GM12865 (cell line): Measurements from ENCODE around the gene KCNJ12.
"Not testable (repeated sequence)": the region's sequence is repeated elsewhere in the genome, so short reads cannot be mapped to it uniquely, and the experiment has no call there.

Experiments
- DNase-seq: peaks from one replicate; pipeline ENCODE4 v3.0.0; 2010; ENCODE audit warnings: low read depth
- H3K4me3 ChIP-seq: 2 replicates; pipeline ENCODE4 v1.5.1; 2011; ENCODE audit warnings: mild to moderate bottlenecking, low read depth, low read length, control low read depth
- TF ChIP-seq, protein P1 (sequence below): IDR thresholded peaks from 2 replicates; pipeline ENCODE4 v1.5.1; 2011; ENCODE audit warnings: low read length, control low read depth, low read depth, inconsistent platforms; ENCODE audit not compliant: insufficient read depth; ENCODE audit errors: missing control alignments

The KCNJ12 gene

DNA sequence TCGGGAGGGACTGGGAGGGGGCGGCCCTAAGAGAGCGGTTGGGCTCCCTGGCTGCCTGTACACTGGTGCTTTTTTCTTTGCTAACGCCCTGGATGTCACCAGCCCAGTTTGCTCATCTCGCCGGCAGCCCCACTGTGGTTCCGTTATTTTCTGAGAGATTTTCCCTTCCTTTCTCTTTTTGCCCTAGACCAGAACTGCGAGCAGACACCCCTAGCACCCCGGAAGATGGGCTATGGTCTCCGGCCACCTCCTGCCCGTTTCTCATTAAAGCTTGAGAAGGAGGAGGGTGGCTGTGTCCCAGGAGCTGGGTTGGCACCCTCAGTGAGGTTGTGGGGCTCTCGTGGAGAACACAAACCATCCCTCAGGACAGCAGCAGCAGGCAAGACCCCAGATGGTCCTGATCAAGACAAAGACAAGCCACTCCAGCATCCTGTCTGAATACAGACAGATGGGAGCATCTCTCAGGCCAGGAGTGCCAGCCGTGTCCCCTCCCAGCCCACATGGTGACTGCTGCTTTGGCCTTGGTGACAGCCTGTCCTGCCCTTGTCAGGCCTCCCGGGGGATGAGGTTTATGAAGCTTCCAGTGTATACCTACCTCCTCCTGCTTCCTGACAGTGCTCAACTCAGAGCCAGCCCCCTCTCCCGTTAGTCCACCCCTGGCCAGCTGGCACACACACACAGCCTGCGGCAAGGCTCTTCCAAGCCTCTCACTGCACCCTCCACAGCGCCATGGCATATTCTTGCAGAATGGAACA is 77.2 kb downstream of the KCNJ12 start:
- TF ChIP-seq, protein P1, sequence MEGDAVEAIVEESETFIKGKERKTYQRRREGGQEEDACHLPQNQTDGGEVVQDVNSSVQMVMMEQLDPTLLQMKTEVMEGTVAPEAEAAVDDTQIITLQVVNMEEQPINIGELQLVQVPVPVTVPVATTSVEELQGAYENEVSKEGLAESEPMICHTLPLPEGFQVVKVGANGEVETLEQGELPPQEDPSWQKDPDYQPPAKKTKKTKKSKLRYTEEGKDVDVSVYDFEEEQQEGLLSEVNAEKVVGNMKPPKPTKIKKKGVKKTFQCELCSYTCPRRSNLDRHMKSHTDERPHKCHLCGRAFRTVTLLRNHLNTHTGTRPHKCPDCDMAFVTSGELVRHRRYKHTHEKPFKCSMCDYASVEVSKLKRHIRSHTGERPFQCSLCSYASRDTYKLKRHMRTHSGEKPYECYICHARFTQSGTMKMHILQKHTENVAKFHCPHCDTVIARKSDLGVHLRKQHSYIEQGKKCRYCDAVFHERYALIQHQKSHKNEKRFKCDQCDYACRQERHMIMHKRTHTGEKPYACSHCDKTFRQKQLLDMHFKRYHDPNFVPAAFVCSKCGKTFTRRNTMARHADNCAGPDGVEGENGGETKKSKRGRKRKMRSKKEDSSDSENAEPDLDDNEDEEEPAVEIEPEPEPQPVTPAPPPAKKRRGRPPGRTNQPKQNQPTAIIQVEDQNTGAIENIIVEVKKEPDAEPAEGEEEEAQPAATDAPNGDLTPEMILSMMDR, result no peak
- no peak for DNase-seq
- no peak overlapping the region for H3K4me3 ChIP-seq

DNA sequence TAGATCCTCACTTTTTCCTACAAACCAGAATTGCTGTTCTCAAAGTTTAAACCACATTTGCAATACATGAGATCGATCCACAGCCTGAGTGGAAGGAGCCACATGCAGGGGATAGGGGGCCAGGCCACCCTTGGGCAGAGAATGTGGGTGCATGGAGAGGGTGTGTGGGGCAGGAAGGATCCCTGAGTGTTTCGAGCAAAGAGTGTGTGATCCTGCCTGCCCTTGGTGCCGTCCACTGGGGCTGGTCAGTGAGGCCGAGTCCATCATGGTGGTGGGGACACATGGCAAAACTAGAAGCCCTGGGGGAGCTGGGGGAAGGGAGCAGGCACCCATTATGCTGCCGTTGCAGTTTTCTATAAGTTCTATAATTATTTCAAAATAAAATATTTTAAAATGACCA is 77.8 kb downstream of the KCNJ12 start:
- not testable (repeated sequence) for H3K4me3 ChIP-seq, DNase-seq

DNA sequence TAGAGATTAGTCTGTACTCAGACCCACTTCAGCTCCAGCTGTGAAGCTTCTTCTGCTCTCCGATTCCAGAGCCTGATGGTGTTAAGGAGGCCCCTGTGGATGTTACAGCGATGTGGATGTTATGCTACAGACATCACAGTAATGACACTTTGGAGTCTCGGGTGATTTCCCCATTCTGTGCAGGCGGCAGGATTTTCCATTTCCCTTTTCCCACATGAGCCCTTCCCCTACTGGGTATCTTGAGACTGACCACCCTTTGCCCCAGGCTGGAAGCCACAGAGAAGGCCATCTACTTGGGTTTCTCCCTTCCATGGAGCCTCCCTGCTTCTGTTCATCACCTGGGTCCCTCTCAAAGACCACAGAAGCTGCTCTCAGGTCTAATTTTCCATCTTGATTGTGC is 78.3 kb downstream of the KCNJ12 start:
- TF ChIP-seq, protein P1, result no peak
- no peak for DNase-seq
- H3K4me3 ChIP-seq, result no peak overlapping the region

DNA sequence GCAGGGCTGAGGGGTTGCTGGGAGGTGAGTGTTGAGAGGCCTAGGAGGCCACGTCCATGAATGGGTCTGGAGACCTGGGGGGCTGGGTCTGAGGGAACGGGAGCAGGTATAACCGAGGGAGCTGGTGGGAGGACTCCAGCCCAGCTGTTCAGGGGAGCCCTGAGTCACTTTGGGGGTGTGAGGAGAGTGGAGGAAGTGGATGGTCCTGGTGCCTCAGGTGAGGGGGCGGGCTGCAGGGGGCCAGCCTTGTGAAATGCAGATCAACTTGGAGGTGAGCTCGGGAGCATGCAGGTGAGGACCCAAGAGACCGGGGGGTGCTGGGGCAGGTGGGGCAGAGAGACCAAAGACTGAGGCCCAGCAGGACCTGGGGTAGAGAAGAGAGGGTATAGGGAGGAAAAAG is 79.6 kb downstream of the KCNJ12 start:
- TF ChIP-seq, protein P1, result no peak
- DNase-seq, result no peak
- no peak overlapping the region for H3K4me3 ChIP-seq

DNA sequence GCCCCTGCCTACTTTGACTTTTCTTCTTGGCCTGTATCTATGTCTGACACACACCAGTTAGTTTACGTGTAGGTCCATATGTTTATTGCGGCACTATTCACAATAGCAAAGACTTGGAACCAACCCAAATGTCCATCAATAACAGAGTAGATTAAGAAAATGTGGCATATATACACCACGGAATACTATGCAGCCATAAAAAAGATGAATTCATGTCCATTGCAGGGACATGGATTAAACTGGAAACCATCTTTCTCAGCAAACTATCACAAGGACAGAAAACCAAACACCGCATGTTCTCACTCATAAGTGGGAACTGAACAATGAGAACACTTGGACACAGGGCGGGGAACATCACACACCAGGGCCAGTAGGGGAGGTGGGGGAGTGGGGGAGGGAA is 80.3 kb downstream of the KCNJ12 start:
- not testable (repeated sequence) for H3K4me3 ChIP-seq, DNase-seq

DNA sequence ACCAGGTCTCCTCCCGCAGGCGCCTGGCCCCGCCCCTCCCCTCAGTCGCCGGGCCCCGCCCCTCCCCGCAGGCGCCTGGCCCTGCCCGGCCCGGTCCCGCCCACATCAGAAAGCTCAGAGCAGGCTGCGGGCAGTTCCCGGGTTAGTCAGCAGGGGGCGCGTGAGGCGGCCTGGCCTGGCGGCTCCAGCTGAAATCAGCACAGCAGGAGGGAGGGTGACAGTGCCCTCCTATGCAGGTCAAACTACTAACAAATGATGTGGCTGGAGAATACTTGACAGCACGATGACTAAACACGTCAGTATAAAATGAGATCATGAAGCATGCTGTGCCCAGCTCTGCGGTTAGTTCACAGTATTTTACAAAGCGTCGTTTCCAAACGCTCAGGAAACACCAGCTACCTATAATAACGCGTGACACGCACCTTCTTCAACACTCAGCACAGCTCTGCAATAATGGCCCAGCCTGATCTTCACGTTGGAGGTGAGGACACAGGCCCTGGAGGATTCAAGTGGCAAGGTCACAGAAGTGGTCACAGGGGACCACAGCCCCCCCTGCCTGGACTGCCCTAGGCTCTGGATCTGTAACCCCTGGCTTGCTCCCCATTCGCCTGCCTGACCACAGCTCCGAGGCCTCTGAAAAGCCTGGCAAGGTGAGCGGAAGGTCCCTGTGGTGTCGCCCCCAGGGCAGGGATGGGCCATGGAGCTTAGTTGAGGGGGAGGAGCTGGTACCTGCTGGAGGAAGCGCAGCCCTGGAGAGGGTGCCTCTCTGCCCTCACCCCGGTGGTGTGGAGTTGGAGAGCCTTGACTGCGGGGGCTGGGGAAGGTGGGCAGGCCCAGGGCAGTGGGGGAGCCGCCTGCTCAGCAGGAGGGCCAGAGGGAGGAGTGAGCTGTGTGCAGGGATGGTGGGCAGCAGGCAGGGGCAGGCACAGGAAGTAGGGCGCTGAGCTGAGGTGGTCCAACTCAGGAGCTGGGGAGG is 81.2 kb downstream of the KCNJ12 start:
- TF ChIP-seq, protein P1, result peak; percentile 78
- peak; percentile 80 for DNase-seq
- no peak overlapping the region for H3K4me3 ChIP-seq

DNA sequence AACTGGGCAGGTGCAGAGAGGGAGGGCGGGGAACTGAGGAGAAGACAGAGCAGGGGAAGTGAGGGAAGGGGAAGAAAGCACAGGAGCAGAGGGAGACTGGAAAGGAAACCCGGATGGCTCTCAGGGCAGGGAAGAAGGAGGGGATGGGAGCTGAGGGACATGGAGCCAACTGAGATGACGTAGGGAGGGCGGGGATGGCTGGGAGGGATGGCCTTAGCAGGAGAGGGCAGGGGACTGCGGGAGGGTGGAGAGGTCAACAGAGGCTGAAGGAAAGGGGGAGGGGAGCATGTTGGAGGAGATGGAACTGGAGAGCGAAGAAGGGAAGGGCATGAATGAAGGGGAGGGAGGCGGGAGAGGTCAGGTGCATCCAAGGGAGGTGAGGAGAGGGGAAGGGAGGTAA is 81.9 kb downstream of the KCNJ12 start:
- no peak overlapping the region for H3K4me3 ChIP-seq
- TF ChIP-seq, protein P1, result no peak
- DNase-seq, result no peak
